GM15510 (cell line): ENCODE measurements around the gene SLC6A12.

Source experiments
- POLR2A ChIP-seq: IDR thresholded peaks from 3 replicates; pipeline ENCODE4 v1.6.1; 2011; ENCODE audit warnings: borderline replicate concordance; ENCODE audit not compliant: insufficient read length; ENCODE audit errors: extremely low read depth

The SLC6A12 gene

GRCh38 chr12:140162-140561 lies 73.8 kb downstream of the SLC6A12 start:
- no peak for TF ChIP-seq POLR2A
